HTERT RPE-1 (cell line): ENCODE results near the gene TMEM51.

ENCODE experiments used
- in situ Hi-C: fragments of 300-500 bp; cut with MboI; formaldehyde crosslinking; loops from 4 replicates; pipeline ENCODE4 v1.14.3; 2020; ENCODE audit warnings: low sequenced_read_pairs

TMEM51 gene, protein sequence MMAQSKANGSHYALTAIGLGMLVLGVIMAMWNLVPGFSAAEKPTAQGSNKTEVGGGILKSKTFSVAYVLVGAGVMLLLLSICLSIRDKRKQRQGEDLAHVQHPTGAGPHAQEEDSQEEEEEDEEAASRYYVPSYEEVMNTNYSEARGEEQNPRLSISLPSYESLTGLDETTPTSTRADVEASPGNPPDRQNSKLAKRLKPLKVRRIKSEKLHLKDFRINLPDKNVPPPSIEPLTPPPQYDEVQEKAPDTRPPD

GRCh38 chr1:15153184-15153841 is at the start of gene TMEM51:
Gene TMEM51, plus strand, starts transcription at chr1:15153747. Its CDS starts 61,341 bp downstream, at chr1:15215088.
- in situ Hi-C loops, result no loop called here

DNA sequence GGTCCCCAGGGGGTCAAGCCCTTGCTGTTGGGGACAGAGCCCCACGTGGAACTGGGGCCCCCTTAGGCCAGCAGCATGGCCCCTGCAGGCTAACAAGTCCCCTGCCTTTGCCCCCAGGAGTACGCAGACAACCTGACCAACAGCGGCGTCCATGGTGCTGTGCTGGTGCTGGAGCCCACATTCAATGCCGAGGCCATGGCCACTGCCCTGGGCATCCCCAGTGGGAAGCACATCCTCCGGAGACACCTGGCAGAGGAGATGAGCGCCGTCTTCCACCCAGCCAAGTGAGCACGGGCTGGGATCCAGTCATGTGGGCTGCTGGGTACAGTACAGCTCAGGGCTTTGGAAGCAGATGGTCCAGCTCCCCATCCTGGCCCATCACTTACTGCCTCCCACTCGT is 49.6 kb upstream of the TMEM51 start:
- in situ Hi-C loops, result no loop called here

GRCh38 chr1:15104768-15105167 is 48.8 kb upstream of the TMEM51 start:
- in situ Hi-C loops, result no loop called here

DNA sequence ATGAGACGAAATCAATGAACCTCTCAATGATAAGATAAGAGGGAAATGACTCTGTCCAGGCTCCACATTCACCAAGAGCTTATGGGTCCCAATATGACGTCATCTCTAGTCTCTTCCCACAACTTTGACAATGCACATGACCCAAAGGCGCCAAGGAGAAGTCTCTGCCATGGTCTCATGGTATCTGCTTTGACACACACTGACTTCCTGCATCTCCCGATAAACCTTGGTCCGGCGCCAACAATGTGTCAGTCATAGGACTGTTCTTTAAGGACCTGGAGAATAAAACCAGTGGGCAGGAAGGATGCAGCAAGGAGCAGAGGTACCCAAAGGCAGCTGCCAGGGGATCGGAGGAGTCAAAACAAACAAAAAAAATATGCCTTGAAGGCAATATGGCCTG is 46.9 kb upstream of the TMEM51 start:
- in situ Hi-C loops, result no loop called here

- in situ Hi-C loops, result no loop called here
Observed at GRCh38 chr1:15107058-15107687, 46.4 kb upstream of the TMEM51 start.

DNA sequence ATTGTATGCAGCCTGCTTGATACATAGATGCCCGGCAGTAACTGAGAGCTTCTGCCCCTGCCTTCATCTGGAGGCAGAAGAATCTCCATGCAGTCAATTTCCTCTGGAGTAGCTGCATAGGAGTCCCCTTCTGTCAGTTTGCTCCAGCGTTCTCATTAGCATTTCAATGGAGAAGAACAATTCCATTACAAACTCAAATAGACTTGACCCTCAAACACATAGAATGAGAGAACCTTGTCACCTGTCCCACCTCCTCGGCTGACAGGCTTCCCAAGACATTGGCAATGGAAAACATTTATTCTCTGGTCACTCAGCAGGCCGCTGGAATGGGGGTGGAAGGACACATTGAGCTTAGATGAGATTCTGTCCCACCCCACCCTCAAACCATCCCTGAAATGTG is 45.6 kb upstream of the TMEM51 start:
- in situ Hi-C loops, result no loop called here

- in situ Hi-C loops, result no loop called here
Observed at GRCh38 chr1:15110128-15110866, 43.2 kb upstream of the TMEM51 start.

DNA sequence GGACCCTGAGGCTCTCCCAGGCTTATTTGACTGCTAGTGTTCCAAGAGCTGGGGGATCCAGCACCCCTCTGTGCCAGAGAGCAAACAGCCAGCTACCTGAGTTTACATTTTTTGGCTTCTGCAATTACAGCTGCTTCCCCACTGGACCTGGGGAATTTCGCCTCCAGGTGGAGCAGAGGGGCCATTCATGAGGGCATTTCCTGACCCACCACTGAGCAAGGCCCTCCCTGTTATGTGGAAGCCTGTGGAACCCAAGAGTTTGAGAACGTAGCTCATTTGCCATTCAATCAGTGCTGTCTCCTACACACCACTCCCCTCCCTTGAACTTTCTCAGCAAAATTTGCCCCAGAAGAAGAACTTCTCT is 42.7 kb upstream of the TMEM51 start:
- in situ Hi-C loops, result no loop called here

DNA sequence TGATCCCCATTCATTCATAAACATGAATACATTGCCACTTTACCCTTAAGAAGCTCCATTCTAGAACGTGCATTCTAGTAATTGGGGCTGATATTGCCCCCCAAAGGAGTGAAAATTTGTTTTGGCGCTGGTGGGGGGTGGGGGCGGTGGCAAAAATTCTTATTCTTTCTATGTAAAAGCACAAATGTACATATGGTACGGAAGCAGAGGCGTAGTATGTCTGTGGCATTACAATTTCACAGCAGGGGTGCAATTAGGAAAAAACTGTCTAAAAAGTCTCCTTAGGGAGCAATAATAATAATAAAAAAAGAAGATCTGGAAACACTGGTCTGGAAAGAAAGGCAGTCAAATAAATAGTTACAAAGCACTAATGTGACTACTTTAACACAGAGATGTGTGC is 40.4 kb upstream of the TMEM51 start:
- in situ Hi-C loops, result no loop called here

- in situ Hi-C loops, result no loop called here
Observed at GRCh38 chr1:15114884-15115283, 38.7 kb upstream of the TMEM51 start.

- in situ Hi-C loops, result no loop called here
Observed at GRCh38 chr1:15115542-15116330, 37.8 kb upstream of the TMEM51 start.

- in situ Hi-C loops, result no loop called here
Observed at GRCh38 chr1:15116966-15117365, 36.6 kb upstream of the TMEM51 start.

DNA sequence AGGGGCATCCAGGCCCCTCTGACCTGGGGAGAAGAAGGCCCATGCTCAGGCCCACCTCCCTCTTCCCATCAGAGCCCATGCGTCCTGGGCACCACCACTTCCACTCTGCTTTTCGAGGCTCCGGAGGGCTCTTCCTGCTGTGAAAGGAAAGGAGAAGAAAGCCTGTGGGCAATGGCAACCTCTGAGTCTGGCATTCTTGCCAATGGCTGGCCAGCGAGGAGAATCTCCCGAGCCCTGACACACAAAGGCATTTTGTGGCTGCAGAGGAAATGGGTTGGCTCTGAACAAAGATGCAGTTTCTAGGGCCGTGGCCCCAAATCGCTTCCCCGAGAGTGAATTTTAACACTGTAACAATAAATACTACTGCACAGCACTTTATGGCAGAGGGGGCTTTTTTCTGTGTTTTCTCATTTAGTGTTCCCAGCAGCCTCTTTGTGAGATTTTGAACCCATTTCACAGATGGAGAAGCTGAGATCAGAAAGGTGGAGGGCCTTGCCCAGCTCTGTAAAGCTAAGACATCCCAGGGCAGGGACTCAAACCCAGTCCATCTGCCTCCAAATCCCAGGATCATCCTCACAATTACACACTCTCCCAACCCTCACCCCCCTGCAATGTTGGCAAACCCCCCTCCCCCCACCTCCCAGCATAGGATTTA is 35.7 kb upstream of the TMEM51 start:
- in situ Hi-C loops, result no loop called here

GRCh38 chr1:15118579-15118978 is 35.0 kb upstream of the TMEM51 start:
- in situ Hi-C loops, result no loop called here

GRCh38 chr1:15120251-15120945 is 33.1 kb upstream of the TMEM51 start:
- in situ Hi-C loops, result no loop called here

GRCh38 chr1:15122331-15122730 is 31.2 kb upstream of the TMEM51 start:
- in situ Hi-C loops, result no loop called here

- in situ Hi-C loops, result no loop called here
Observed at GRCh38 chr1:15123270-15123669, 30.3 kb upstream of the TMEM51 start.

- in situ Hi-C loops, result no loop called here
Observed at GRCh38 chr1:15123925-15124324, 29.6 kb upstream of the TMEM51 start.

GRCh38 chr1:15124362-15125100 is 29.0 kb upstream of the TMEM51 start:
- in situ Hi-C loops, result no loop called here
